ENCODE measurements around the gene MTMR2.

DNA sequence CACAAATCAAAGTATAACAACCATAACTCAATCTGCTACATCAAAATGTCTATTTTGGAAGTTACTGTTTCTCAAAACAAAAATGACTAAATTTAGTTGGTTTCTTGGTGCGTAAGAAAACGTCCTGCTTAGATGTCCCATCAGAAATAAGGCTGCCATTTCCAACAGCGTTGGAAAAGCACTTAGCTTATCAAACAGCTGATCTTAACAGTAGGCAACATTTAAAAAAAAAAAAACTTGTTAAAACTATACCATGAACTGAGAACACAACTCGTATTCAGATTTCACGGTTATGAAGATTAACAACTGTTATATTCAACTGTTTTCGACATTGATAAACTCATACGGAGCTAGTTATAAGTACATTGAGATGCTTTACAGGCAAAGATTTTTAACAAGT is 131.2 kb downstream of the MTMR2 start:
- TF ChIP-seq CTCF (conservative IDR thresholded peaks at IDR 0.05; ENCODE audit: low read depth in 2 of 2) (no peak), EZH2phosphoT487 (IDR thresholded peaks at IDR 0.05; ENCODE audit: unreplicated experiment) (no peak), REST (IDR thresholded peaks at IDR 0.05; ENCODE audit: unreplicated experiment) (no peak)

Measured in GM23338 (cell line).